CD8-positive, alpha-beta memory T cell (primary cell): ENCODE results near the gene PIP4K2A. TPM values are rescaled to one million over a fixed set of nuclear protein-coding genes. Genes with fewer than 3 reads are reported as not detected.

Experiments used
- CTCF ChIA-PET: fragments of 350-600 bp; sonication (Branson Sonifier 250); formaldehyde crosslinking; loops from one replicate; lab custom pipeline; 2021; ENCODE audit warnings: antibody characterized with exemption; lab: Charles Lee
- POLR2A ChIA-PET: fragments of 350-600 bp; sonication (Branson Sonifier 250); formaldehyde crosslinking; loops from one replicate; lab custom pipeline; 2021; ENCODE audit warnings: antibody characterized with exemption; lab: Charles Lee
- DNase-seq, 5 donors: peaks; one replicate each; pipeline versions ENCODE4 v3.0.0 to v3.0.0-alpha.2; 2020 to 2022; ENCODE audit warnings: mixed read lengths in 1 of 5
- H3K27ac ChIP-seq: one replicate; pipeline ENCODE4 v1.7.0; 2013; ENCODE audit warnings: low read depth, mild to moderate bottlenecking, low read length, moderate library complexity
- H3K27me3 ChIP-seq: 2 replicates; pipeline ENCODE4 v1.7.0; 2013; ENCODE audit warnings: low read length, mild to moderate bottlenecking; ENCODE audit not compliant: insufficient read depth, poor library complexity, severe bottlenecking
- H3K36me3 ChIP-seq: 2 replicates; pipeline ENCODE4 v1.7.0; 2013; ENCODE audit warnings: mild to moderate bottlenecking, low read length, moderate library complexity; ENCODE audit not compliant: insufficient read depth
- H3K4me1 ChIP-seq: 2 replicates; pipeline ENCODE4 v1.7.0; 2013; ENCODE audit warnings: mild to moderate bottlenecking, low read length, moderate library complexity; ENCODE audit not compliant: insufficient read depth
- H3K4me3 ChIP-seq: 2 replicates; pipeline ENCODE4 v1.7.0; 2013; ENCODE audit warnings: mild to moderate bottlenecking, low read length
- H3K9me3 ChIP-seq: 2 replicates; pipeline ENCODE4 v1.7.0; 2013; ENCODE audit warnings: mild to moderate bottlenecking, low read length
- H3K27ac Mint-ChIP-seq, 8 donors: one replicate each; pipeline ENCODE4 v1.8.0; 2020 to 2021; ENCODE audit warnings: mixed read lengths in 8 of 8, mild to moderate bottlenecking in 6 of 8, inconsistent platforms in 3 of 8, moderate library complexity in 3 of 8
- H3K27me3 Mint-ChIP-seq, 2 donors: one replicate each; pipeline ENCODE4 v1.8.0; 2020 to 2021; ENCODE audit warnings: mixed read lengths in 2 of 2, mild to moderate bottlenecking in 1 of 2, moderate library complexity in 1 of 2
- H3K36me3 Mint-ChIP-seq, 3 donors: one replicate each; pipeline ENCODE4 v1.8.0; 2020 to 2021; ENCODE audit warnings: mixed read lengths in 3 of 3, inconsistent platforms in 1 of 3, mild to moderate bottlenecking in 1 of 3
- H3K4me1 Mint-ChIP-seq, 3 donors: one replicate each; pipeline ENCODE4 v1.8.0; 2020 to 2021; ENCODE audit warnings: mixed read lengths in 3 of 3, inconsistent platforms in 1 of 3, mild to moderate bottlenecking in 1 of 3
- H3K4me3 Mint-ChIP-seq, 7 donors: one replicate each; pipeline ENCODE4 v1.8.0; 2020 to 2021; ENCODE audit warnings: mixed read lengths in 7 of 7, mild to moderate bottlenecking in 6 of 7, moderate library complexity in 4 of 7, inconsistent platforms in 2 of 7
- H3K9me3 Mint-ChIP-seq, 5 donors: one replicate each; pipeline ENCODE4 v1.8.0; 2020 to 2022; ENCODE audit warnings: mixed read lengths in 5 of 5, mild to moderate bottlenecking in 3 of 5, moderate library complexity in 2 of 5, inconsistent platforms in 1 of 5
- polyA plus RNA-seq: library from polyadenylated mRNA; unstranded; fragments of 300-500 nt; fragmentation: Illumina TruSeq; gene quantifications from one replicate; pipeline ENCODE4 v1.2.3, GENCODE V29; 2021
- total RNA-seq, 2 experiments: library from RNA; stranded (reverse); gene quantifications; one replicate each; pipeline ENCODE4 v1.2.3, GENCODE V29; 2021

The PIP4K2A gene
- total and polyA plus RNA-seq, 3 experiments from 2014 or later = 116 to 130 (median 120) TPM

- Histone ChIP-seq H3K36me3 (no peaks in the 10 kb centered on the region), H3K9me3 (no peaks in the 10 kb centered on the region), H3K4me1 (peaks cover 21% of the 10 kb centered on the region), H3K27me3 (no peaks in the 10 kb centered on the region), H3K4me3 (no peak overlapping the region), H3K27ac (no peak overlapping the region)
- DNase-seq = peak in 4 of 5 donors; percentile 16 to 67 (median 60)
- ChIA-PET CTCF (no interaction called here), POLR2A (interaction anchor here (0.8 kb wide), 1 partner anchor 55 kb away, joined by 3 read pairs; no protein-coding TSS in a partner anchor)
- H3K9me3 Mint-ChIP-seq = no peaks in the 10 kb centered on the region
- H3K4me1 Mint-ChIP-seq = peaks cover 22 to 30% (median 25%) of the 10 kb centered on the region in 3 donors
- H3K27me3 Mint-ChIP-seq = peaks cover 12 to 27% of the 10 kb centered on the region in 2 donors
- peak overlapping the region in 5 of 7 donors; percentile 1 to 52 (median 16) for H3K4me3 Mint-ChIP-seq
- H3K27ac Mint-ChIP-seq = peak overlapping the region in 1 of 8 donors; percentile 12
- H3K36me3 Mint-ChIP-seq = peaks cover 0 to 6% (median 0%) of the 10 kb centered on the region in 3 donors
These were observed 222.3 kb downstream of the PIP4K2A start for GRCh38 chr10:22491931-22492615.

DNA sequence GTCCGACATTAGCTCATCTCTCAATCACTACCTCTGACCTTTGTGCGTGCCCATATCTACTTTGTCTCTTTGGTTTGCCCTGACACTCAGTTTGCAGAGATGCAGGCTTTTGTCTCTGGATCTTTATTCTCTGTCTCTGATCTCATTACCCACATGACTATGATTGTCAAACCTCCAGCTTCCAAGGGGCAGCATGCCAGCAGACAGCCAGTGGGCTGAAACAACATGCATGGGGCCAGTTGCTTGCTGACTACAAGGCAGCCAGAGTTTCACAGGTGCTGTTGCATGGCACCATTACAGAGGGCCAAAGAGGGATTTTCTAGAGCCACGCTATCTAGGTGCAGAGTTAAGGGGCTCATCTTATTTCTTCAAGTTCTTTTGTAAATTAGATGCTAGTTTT lies 222.9 kb downstream of the PIP4K2A start:
- peaks cover 12 to 31% of the 10 kb centered on the region in 2 donors for H3K27me3 Mint-ChIP-seq
- Histone ChIP-seq H3K27ac (no peak overlapping the region), H3K36me3 (no peaks in the 10 kb centered on the region), H3K4me1 (peaks cover 21% of the 10 kb centered on the region), H3K4me3 (no peak overlapping the region), H3K9me3 (no peaks in the 10 kb centered on the region), H3K27me3 (no peaks in the 10 kb centered on the region)
- no peak for DNase-seq
- peak overlapping the region in 3 of 7 donors; percentile 37 to 64 (median 60) for H3K4me3 Mint-ChIP-seq
- H3K27ac Mint-ChIP-seq = no peak overlapping the region
- CTCF ChIA-PET = interaction anchor here (0.5 kb wide), 1 partner anchor 55 kb away, joined by 3 read pairs; no protein-coding TSS in a partner anchor
- H3K36me3 Mint-ChIP-seq = peaks cover 0 to 6% (median 0%) of the 10 kb centered on the region in 3 donors
- POLR2A ChIA-PET = interaction anchor here (0.6 kb wide), 1 partner anchor 465 kb away, joined by 3 read pairs; no protein-coding TSS in a partner anchor
- H3K9me3 Mint-ChIP-seq = no peaks in the 10 kb centered on the region
- peaks cover 22 to 30% (median 25%) of the 10 kb centered on the region in 3 donors for H3K4me1 Mint-ChIP-seq

DNA sequence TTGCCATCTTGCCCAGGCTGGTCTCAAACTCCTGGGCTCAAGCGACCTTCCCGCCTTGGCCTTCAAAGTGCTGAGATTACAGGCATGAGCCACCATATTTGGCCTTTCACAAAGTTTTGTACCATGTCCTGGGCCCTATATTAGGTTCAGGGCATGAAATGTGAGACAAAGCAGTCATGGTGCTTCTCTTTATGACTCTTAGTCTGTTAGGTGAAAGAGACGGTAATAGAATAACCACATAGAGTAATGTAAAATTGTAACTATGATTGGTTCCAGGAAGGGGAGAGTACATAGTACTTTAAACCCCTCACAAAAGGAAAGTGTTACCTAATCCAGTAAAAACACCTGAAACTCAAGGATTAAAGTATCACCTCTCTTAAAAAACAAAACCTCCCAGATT lies 224.4 kb downstream of the PIP4K2A start:
- Histone ChIP-seq H3K9me3 (no peaks in the 10 kb centered on the region), H3K36me3 (no peaks in the 10 kb centered on the region), H3K4me1 (peaks cover 21% of the 10 kb centered on the region), H3K4me3 (no peak overlapping the region), H3K27ac (no peak overlapping the region), H3K27me3 (no peaks in the 10 kb centered on the region)
- Mint-ChIP-seq H3K4me1 (peaks cover 22 to 30% (median 25%) of the 10 kb centered on the region in 3 donors), H3K27me3 (peaks cover 10 to 38% of the 10 kb centered on the region in 2 donors), H3K27ac (no peak overlapping the region), H3K9me3 (no peaks in the 10 kb centered on the region), H3K4me3 (no peak overlapping the region), H3K36me3 (peaks cover 0 to 6% (median 0%) of the 10 kb centered on the region in 3 donors)
- no peak for DNase-seq
- ChIA-PET CTCF (interaction anchor here (1.5 kb wide), 1 partner anchor 9 kb away, joined by 4 read pairs; no protein-coding TSS in a partner anchor), POLR2A (no interaction called here)

DNA sequence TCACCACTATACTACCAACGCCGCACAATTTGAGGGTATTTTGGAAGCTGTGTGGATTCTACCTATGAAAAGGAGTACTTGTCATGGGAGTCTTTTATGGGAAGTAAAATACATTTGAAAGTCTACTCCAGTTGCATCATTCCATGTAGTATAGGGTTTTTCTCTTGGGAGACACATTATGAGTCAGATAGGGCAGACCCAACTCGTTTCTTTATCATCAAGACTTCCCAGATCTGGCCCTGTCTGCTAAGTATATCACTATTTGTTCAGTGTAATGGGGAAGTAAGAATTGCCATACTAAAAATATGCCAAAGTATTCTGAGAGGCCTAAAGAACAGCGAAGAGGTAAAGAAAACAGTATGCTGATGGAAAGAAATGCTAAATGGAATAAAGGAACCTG lies 224.9 kb downstream of the PIP4K2A start:
- H3K9me3 ChIP-seq = no peaks in the 10 kb centered on the region
- no peak overlapping the region for H3K4me3 Mint-ChIP-seq
- ChIA-PET POLR2A (no interaction called here), CTCF (no interaction called here)
- H3K4me3 ChIP-seq = no peak overlapping the region
- no peaks in the 10 kb centered on the region for H3K36me3 ChIP-seq
- H3K27ac ChIP-seq = no peak overlapping the region
- no peaks in the 10 kb centered on the region for H3K9me3 Mint-ChIP-seq
- H3K4me1 ChIP-seq = peaks cover 21% of the 10 kb centered on the region
- no peak for DNase-seq
- peaks cover 22 to 30% (median 25%) of the 10 kb centered on the region in 3 donors for H3K4me1 Mint-ChIP-seq
- H3K27me3 Mint-ChIP-seq = peaks cover 9 to 38% of the 10 kb centered on the region in 2 donors
- H3K27ac Mint-ChIP-seq = no peak overlapping the region
- H3K36me3 Mint-ChIP-seq = peaks cover 0 to 6% (median 0%) of the 10 kb centered on the region in 3 donors
- H3K27me3 ChIP-seq = no peaks in the 10 kb centered on the region

DNA sequence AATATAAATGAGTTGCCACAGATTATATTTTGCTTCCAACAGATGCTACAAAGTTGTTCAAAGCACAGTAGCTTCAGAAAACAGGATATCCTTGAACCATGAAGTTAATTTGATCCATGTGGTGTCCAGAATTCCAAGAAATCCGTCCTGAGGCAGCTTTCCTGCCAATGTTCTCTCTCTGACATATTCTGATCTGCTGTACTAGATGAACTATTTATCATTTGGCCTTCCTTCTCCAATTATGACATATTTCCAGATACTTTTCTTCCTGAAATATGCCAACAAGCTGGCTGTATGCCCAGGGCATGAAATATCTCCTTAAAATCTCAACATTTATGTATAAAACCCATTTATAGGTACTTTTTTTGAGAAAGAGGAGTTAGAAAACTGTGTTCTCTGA lies 227.9 kb downstream of the PIP4K2A start:
- Histone ChIP-seq H3K27ac (no peak overlapping the region), H3K9me3 (no peaks in the 10 kb centered on the region), H3K36me3 (no peaks in the 10 kb centered on the region), H3K4me1 (peaks cover 9% of the 10 kb centered on the region), H3K27me3 (no peaks in the 10 kb centered on the region), H3K4me3 (no peak overlapping the region)
- DNase-seq = no peak
- H3K27me3 Mint-ChIP-seq = peaks cover 8 to 36% of the 10 kb centered on the region in 2 donors
- peaks cover 0 to 6% (median 2%) of the 10 kb centered on the region in 3 donors for H3K36me3 Mint-ChIP-seq
- H3K27ac Mint-ChIP-seq = no peak overlapping the region
- peaks cover 19 to 27% (median 24%) of the 10 kb centered on the region in 3 donors for H3K4me1 Mint-ChIP-seq
- H3K9me3 Mint-ChIP-seq = no peaks in the 10 kb centered on the region
- ChIA-PET CTCF (interaction anchor here (1.8 kb wide), 1 partner anchor 11 kb away, joined by 4 read pairs; no protein-coding TSS in a partner anchor), POLR2A (no interaction called here)
- no peak overlapping the region for H3K4me3 Mint-ChIP-seq

Other genes with a start within 250 kb of the PIP4K2A start
- gene ARMC3, start 213.5 kb upstream of the PIP4K2A start, total RNA-seq = not detected
- not detected for gene ARMC3, start 213.5 kb upstream of the PIP4K2A start, polyA plus RNA-seq